K562 (cell line): ENCODE data around the gene OSGEPL1. TPM values are rescaled to one million over a fixed set of nuclear protein-coding genes. Genes with fewer than 3 reads are reported as not detected.
A peak's percentile ranks its signal among the peaks of the same experiment; 100 is the strongest.

Source experiments
- ATF7 ChIP-seq: fragments of 450-650 bp; IDR thresholded peaks from 2 replicates; pipeline ENCODE4 v1.7.1; 2014; ENCODE audit warnings: mild to moderate bottlenecking, moderate library complexity
- CEBPG ChIP-seq, 3 experiments: fragments of 200-800 bp in 1 of 3; sonication (Bioruptor generic) in 1 of 3; sonication (generic) in 1 of 3; formaldehyde crosslinking in 1 of 3; IDR thresholded peaks in 2 of 3; conservative IDR thresholded peaks in 1 of 3; 2 replicates each; pipeline versions ENCODE4 v1.6.1 to v1.8.0; 2016 to 2022; ENCODE audit warnings: missing compliant biosample characterization in 2 of 3, missing genetic modification characterization in 2 of 3, mild to moderate bottlenecking in 1 of 3, missing genetic modification reagents in 1 of 3
- HDGF ChIP-seq: fragments of 450-650 bp; IDR thresholded peaks from 2 replicates; pipeline ENCODE4 v1.6.1; 2016
- JUND ChIP-seq, 2 experiments: IDR thresholded peaks; 2 replicates in 1 of 2; 3 replicates in 1 of 2; pipeline ENCODE4 v1.6.1; 2011; ENCODE audit warnings: borderline replicate concordance in 2 of 2, low read depth in 2 of 2, low read length in 2 of 2, improper control_type of control experiment in 1 of 2, missing biosample characterization in 1 of 2, missing genetic modification characterization in 1 of 2, missing genetic modification reagents in 1 of 2
- L3MBTL2 ChIP-seq: fragments of 450-650 bp; IDR thresholded peaks from 2 replicates; pipeline ENCODE4 v1.6.1; 2016; ENCODE audit warnings: mild to moderate bottlenecking, moderate library complexity
- MCM5 ChIP-seq: fragments of 450-650 bp; IDR thresholded peaks from 2 replicates; pipeline ENCODE4 v1.6.1; 2016; ENCODE audit warnings: low read depth
- NFIX ChIP-seq: fragments of 250-450 bp; sonication (Bioruptor Pico); IDR thresholded peaks from 2 replicates; pipeline ENCODE4 v1.4.0; 2020; ENCODE audit warnings: low read depth, mild to moderate bottlenecking, moderate library complexity
- PHB2 ChIP-seq: fragments of 450-650 bp; IDR thresholded peaks from 2 replicates; pipeline ENCODE4 v1.6.1; 2017; ENCODE audit warnings: low read depth
- SMARCA5 ChIP-seq: fragments of 450-650 bp; IDR thresholded peaks from 2 replicates; pipeline ENCODE4 v1.6.1; 2016
- TCFL5 ChIP-seq: fragments of 250-450 bp; sonication (Bioruptor Pico); conservative IDR thresholded peaks from 2 replicates; pipeline ENCODE4 v1.6.1; 2021; ENCODE audit warnings: mild to moderate bottlenecking, moderate library complexity, matching md5 sums
- U2AF2 ChIP-seq: fragments of 200-400 bp; formaldehyde crosslinking; optimal IDR thresholded peaks from 2 replicates; pipeline ENCODE3; 2017; ENCODE audit warnings: low read depth, mild to moderate bottlenecking, low read length
- ZNF124 ChIP-seq: sonication (generic); formaldehyde crosslinking; IDR thresholded peaks from 2 replicates; pipeline ENCODE4 v1.8.1; 2022; ENCODE audit warnings: missing genetic modification reagents
- ZNF384 ChIP-seq: IDR thresholded peaks from 2 replicates; pipeline ENCODE4 v1.6.1; 2012; ENCODE audit warnings: low read depth, low read length, improper control_type of control experiment
- polyA plus RNA-seq, 8 experiments: library from polyadenylated mRNA; depleted of rRNA in 4 of 8; stranded (reverse) in 5 of 8; unstranded in 3 of 8; fragments of >200 nt; fragmentation: Nextera tagmentation in 2 of 8; fragmentation: Illumina TruSeq in 1 of 8; extraction: Ambion mirVana in 2 of 8; extraction: Trizol in 1 of 8; gene quantifications; 2 replicates each; pipeline versions ENCODE4 v1.2.1 to v1.2.3, GENCODE V29; 2011 to 2014; ENCODE audit warnings: inconsistent platforms in 1 of 8, missing spikeins in 1 of 8
- total RNA-seq, 7 experiments: library from RNA; depleted of rRNA in 6 of 7; stranded (reverse); fragments of >200 nt in 6 of 7; fragmentation: Illumina TruSeq in 2 of 7; extraction: Trizol in 2 of 7; gene quantifications; 2 replicates each; pipeline versions ENCODE4 v1.2.1 to v1.2.3, GENCODE V29; 2011 to 2021; ENCODE audit warnings: low replicate concordance in 1 of 7
- TF ChIP-seq, protein P1 (sequence below): fragments of 450-650 bp; IDR thresholded peaks from 2 replicates; pipeline ENCODE4 v1.6.1; 2018; ENCODE audit not compliant: partially characterized antibody
- TF ChIP-seq, protein P2 (sequence below): IDR thresholded peaks from 2 replicates; pipeline ENCODE4 v1.6.1; 2012; ENCODE audit warnings: low read depth, low read length, improper control_type of control experiment, borderline replicate concordance
- TF ChIP-seq, protein P3 (sequence below): IDR thresholded peaks from 2 replicates; pipeline ENCODE4 v1.6.1; 2011; ENCODE audit warnings: borderline replicate concordance, low read depth, mild to moderate bottlenecking, moderate library complexity, low read length; ENCODE audit not compliant: insufficient read depth, poor library complexity, severe bottlenecking
- TF ChIP-seq, protein P4 (sequence below): fragments of 450-650 bp; formaldehyde crosslinking; IDR thresholded peaks from 2 replicates; pipeline ENCODE4 v1.4.0; 2020; ENCODE audit warnings: mild to moderate bottlenecking, moderate library complexity

Gene OSGEPL1
- total and polyA plus RNA-seq, 9 of the 15 experiments (the other 6 are each of a cell fraction or from before 2014, with no cell fraction given): 2.5 to 10.8 (median 6.5) TPM

DNA sequence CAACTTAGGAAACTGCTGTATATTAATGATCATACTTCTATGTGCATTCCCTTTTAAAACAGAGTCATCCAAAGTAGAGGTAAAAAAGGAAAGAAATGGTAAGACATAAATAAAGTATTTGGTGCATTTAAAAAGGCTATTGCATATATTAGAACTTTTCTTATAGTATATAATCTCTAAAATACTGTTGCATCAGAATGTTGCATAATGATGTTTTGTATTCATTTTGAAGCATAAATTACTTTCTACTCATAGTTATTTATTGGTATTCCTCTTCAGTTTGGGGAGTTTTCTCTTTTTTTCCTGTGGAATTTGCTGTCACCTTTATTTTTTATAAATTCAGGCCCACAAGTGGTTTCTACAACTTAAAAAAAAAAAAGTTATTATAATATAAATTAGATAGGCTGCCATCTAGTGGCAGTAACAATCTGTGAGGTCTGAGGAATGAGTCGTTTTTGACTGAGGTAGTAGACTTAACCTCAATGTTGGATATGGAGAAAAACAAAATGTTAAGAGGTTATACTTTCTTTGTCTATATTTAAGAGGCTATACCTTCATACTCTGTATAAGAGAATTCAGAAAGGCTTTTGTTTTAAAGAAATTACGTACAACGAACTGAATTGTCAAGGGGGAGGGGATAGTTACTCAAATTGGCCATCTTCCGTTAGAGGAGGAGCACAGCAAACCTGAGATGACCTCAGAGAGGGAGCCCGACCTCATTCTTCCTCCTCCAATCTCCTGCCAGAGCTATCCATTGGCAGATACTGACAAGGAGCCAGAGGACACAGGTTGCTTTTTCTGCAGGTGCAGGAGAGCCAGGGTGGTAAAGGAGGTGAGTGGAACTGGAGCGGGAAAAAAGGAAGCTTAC lies 64.3 kb downstream of the OSGEPL1 start (continued):
- TF ChIP-seq, protein P1, sequence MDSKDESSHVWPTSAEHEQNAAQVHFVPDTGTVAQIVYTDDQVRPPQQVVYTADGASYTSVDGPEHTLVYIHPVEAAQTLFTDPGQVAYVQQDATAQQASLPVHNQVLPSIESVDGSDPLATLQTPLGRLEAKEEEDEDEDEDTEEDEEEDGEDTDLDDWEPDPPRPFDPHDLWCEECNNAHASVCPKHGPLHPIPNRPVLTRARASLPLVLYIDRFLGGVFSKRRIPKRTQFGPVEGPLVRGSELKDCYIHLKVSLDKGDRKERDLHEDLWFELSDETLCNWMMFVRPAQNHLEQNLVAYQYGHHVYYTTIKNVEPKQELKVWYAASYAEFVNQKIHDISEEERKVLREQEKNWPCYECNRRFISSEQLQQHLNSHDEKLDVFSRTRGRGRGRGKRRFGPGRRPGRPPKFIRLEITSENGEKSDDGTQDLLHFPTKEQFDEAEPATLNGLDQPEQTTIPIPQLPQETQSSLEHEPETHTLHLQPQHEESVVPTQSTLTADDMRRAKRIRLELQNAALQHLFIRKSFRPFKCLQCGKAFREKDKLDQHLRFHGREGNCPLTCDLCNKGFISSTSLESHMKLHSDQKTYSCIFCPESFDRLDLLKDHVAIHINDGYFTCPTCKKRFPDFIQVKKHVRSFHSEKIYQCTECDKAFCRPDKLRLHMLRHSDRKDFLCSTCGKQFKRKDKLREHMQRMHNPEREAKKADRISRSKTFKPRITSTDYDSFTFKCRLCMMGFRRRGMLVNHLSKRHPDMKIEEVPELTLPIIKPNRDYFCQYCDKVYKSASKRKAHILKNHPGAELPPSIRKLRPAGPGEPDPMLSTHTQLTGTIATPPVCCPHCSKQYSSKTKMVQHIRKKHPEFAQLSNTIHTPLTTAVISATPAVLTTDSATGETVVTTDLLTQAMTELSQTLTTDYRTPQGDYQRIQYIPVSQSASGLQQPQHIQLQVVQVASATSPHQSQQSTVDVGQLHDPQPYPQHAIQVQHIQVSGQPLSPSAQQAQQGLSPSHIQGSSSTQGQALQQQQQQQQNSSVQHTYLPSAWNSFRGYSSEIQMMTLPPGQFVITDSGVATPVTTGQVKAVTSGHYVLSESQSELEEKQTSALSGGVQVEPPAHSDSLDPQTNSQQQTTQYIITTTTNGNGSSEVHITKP: no peak
- TF ChIP-seq JUND (IDR thresholded peaks at IDR 0.05; ENCODE audit: borderline replicate concordance, low read depth, low read length): 0 out of 2 replicates have a peak, but pooled peaks have one; percentile 6
- TF ChIP-seq JUND (tag; IDR thresholded peaks at IDR 0.05; ENCODE audit: borderline replicate concordance, low read depth, low read length): 0 out of 3 replicates have a peak, but pooled peaks have one; percentile 10
- TF ChIP-seq, protein P2, sequence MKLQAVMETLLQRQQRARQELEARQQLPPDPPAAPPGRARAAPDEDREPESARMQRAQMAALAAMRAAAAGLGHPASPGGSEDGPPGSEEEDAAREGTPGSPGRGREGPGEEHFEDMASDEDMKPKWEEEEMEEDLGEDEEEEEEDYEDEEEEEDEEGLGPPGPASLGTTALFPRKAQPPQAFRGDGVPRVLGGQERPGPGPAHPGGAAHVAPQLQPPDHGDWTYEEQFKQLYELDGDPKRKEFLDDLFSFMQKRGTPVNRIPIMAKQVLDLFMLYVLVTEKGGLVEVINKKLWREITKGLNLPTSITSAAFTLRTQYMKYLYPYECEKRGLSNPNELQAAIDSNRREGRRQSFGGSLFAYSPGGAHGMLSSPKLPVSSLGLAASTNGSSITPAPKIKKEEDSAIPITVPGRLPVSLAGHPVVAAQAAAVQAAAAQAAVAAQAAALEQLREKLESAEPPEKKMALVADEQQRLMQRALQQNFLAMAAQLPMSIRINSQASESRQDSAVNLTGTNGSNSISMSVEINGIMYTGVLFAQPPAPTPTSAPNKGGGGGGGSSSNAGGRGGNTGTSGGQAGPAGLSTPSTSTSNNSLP: peak; percentile 68; the same call in 1 of the 2 replicates
- no peak for TF ChIP-seq NFIX (CRISPR knock-in tag)
- no peak for TF ChIP-seq ZNF124
- no peak for TF ChIP-seq MCM5
- TF ChIP-seq CEBPG (CRISPR knock-in tag; IDR thresholded peaks at IDR 0.05): no peak
- peak; percentile 61 to 94 for TF ChIP-seq CEBPG (tag; conservative IDR thresholded peaks at IDR 0.05 in 1 of 2, IDR thresholded peaks at IDR 0.05 in 1 of 2)
- TF ChIP-seq, protein P3, sequence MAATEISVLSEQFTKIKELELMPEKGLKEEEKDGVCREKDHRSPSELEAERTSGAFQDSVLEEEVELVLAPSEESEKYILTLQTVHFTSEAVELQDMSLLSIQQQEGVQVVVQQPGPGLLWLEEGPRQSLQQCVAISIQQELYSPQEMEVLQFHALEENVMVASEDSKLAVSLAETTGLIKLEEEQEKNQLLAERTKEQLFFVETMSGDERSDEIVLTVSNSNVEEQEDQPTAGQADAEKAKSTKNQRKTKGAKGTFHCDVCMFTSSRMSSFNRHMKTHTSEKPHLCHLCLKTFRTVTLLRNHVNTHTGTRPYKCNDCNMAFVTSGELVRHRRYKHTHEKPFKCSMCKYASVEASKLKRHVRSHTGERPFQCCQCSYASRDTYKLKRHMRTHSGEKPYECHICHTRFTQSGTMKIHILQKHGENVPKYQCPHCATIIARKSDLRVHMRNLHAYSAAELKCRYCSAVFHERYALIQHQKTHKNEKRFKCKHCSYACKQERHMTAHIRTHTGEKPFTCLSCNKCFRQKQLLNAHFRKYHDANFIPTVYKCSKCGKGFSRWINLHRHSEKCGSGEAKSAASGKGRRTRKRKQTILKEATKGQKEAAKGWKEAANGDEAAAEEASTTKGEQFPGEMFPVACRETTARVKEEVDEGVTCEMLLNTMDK: no peak
- TF ChIP-seq ZNF384: peak; percentile 83
- TF ChIP-seq HDGF: no peak
- no peak for TF ChIP-seq TCFL5 (CRISPR knock-in tag)
- no peak for TF ChIP-seq PHB2
- no peak for TF ChIP-seq U2AF2
- TF ChIP-seq, protein P4, sequence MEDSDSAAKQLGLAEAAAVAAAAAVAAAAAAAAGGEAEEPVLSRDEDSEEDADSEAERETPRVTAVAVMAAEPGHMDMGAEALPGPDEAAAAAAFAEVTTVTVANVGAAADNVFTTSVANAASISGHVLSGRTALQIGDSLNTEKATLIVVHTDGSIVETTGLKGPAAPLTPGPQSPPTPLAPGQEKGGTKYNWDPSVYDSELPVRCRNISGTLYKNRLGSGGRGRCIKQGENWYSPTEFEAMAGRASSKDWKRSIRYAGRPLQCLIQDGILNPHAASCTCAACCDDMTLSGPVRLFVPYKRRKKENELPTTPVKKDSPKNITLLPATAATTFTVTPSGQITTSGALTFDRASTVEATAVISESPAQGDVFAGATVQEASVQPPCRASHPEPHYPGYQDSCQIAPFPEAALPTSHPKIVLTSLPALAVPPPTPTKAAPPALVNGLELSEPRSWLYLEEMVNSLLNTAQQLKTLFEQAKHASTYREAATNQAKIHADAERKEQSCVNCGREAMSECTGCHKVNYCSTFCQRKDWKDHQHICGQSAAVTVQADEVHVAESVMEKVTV: no peak
- no peak for TF ChIP-seq SMARCA5
- TF ChIP-seq ATF7: 0 out of 2 replicates have a peak, but pooled peaks have one; percentile 38
- no peak for TF ChIP-seq L3MBTL2
